Nephron (organoid): Measurements from ENCODE around the gene ATP5PD.
"Not testable (repeated sequence)": the region's sequence is repeated elsewhere in the genome, so short reads cannot be mapped to it uniquely, and the experiment has no call there.

Source experiments
- H3K27ac Mint-ChIP-seq, 3 experiments: 2 replicates each; pipeline ENCODE4 v1.8.0; 2020; ENCODE audit warnings: mixed read lengths in 3 of 3, mild to moderate bottlenecking in 2 of 3, moderate library complexity in 1 of 3
- H3K27me3 Mint-ChIP-seq: 2 replicates; pipeline ENCODE4 v1.8.0; 2021; ENCODE audit warnings: low read depth, mild to moderate bottlenecking, moderate library complexity, mixed read lengths
- H3K36me3 Mint-ChIP-seq: 2 replicates; pipeline ENCODE4 v1.8.0; 2020; ENCODE audit warnings: low read depth, mixed read lengths
- H3K4me1 Mint-ChIP-seq: 2 replicates; pipeline ENCODE4 v1.8.0; 2020; ENCODE audit warnings: mixed read lengths
- H3K4me3 Mint-ChIP-seq, 3 experiments: 2 replicates each; pipeline ENCODE4 v1.8.0; 2020; ENCODE audit warnings: mild to moderate bottlenecking in 3 of 3, mixed read lengths in 3 of 3, moderate library complexity in 2 of 3
- H3K9me3 Mint-ChIP-seq: 2 replicates; pipeline ENCODE4 v1.8.0; 2020; ENCODE audit warnings: mixed read lengths
- TF ChIP-seq, protein P1 (sequence below), 3 experiments: fragments of 200-600 bp; sonication (generic); IDR thresholded peaks; one replicate each; pipeline ENCODE4 v1.5.0; 2021; ENCODE audit warnings: antibody characterized with exemption in 3 of 3; ENCODE audit not compliant: unreplicated experiment in 3 of 3

ATP5PD gene

GRCh38 chr17:75033346-75034235, 13.2 kb downstream of the ATP5PD start:
- Mint-ChIP-seq H3K27me3 (peaks cover 8% of the 10 kb centered on the region), H3K9me3 (peaks cover 19% of the 10 kb centered on the region), H3K4me3 (peak overlapping the region; percentile 98 to 99 (median 99)), H3K36me3 (peaks cover 7% of the 10 kb centered on the region), H3K27ac (peak overlapping the region; percentile 97 to 99 (median 98)), H3K4me1 (peaks cover 19% of the 10 kb centered on the region)
- TF ChIP-seq, protein P1, sequence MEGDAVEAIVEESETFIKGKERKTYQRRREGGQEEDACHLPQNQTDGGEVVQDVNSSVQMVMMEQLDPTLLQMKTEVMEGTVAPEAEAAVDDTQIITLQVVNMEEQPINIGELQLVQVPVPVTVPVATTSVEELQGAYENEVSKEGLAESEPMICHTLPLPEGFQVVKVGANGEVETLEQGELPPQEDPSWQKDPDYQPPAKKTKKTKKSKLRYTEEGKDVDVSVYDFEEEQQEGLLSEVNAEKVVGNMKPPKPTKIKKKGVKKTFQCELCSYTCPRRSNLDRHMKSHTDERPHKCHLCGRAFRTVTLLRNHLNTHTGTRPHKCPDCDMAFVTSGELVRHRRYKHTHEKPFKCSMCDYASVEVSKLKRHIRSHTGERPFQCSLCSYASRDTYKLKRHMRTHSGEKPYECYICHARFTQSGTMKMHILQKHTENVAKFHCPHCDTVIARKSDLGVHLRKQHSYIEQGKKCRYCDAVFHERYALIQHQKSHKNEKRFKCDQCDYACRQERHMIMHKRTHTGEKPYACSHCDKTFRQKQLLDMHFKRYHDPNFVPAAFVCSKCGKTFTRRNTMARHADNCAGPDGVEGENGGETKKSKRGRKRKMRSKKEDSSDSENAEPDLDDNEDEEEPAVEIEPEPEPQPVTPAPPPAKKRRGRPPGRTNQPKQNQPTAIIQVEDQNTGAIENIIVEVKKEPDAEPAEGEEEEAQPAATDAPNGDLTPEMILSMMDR (IDR thresholded peaks at IDR 0.05; ENCODE audit: unreplicated experiment in 3 of 3), result no peak

DNA sequence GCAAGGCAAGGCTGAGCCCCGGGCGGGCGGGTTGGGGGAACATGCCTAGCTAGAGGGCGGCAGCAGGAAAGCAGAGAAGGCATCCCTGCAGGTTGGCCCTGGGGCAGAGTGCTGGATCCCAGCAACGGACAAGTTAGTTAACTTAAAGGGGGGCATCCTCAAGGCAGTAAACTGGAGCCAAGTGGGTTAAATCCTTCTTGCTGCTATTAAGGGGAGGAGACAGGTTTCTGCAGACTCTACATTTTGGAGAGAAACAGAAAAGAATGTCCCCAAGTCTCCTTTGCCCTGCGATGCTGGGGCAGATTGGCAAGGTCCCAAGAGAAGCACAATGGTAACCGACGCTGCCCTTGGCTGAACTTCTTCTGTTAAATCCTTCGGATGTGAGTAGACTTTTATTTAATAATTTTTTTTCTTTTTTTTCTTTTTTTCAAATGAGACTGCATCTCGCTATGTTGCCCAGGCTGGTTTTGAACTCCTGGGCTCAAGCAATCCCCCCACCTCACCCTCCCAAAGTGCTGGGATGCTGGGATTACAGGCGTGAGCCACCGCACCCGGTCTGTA, 14.0 kb downstream of the ATP5PD start:
- H3K27me3 Mint-ChIP-seq, result peaks cover 8% of the 10 kb centered on the region
- TF ChIP-seq, protein P1 (IDR thresholded peaks at IDR 0.05; ENCODE audit: unreplicated experiment in 3 of 3), result no peak
- peaks cover 21% of the 10 kb centered on the region for H3K9me3 Mint-ChIP-seq
- peak overlapping the region; percentile 98 to 99 (median 99) for H3K4me3 Mint-ChIP-seq
- H3K27ac Mint-ChIP-seq, result peak overlapping the region in 2 of 3 experiments; percentile 65 to 97
- H3K4me1 Mint-ChIP-seq, result peaks cover 19% of the 10 kb centered on the region
- H3K36me3 Mint-ChIP-seq, result peaks cover 4% of the 10 kb centered on the region

GRCh38 chr17:75031972-75032719, 14.6 kb downstream of the ATP5PD start:
- Mint-ChIP-seq H3K4me3 (peak overlapping the region; percentile 98 to 99 (median 99)), H3K36me3 (peaks cover 4% of the 10 kb centered on the region), H3K27ac (peak overlapping the region; percentile 17 to 65 (median 47)), H3K27me3 (peaks cover 8% of the 10 kb centered on the region), H3K9me3 (peaks cover 21% of the 10 kb centered on the region), H3K4me1 (peaks cover 19% of the 10 kb centered on the region)
- TF ChIP-seq, protein P1 (IDR thresholded peaks at IDR 0.05; ENCODE audit: unreplicated experiment in 3 of 3), result no peak

- Mint-ChIP-seq H3K9me3 (peaks cover 28% of the 10 kb centered on the region), H3K27ac (no peak overlapping the region), H3K4me3 (peak overlapping the region in 1 of 3 experiments; percentile 65), H3K36me3 (peaks cover 4% of the 10 kb centered on the region), H3K27me3 (peaks cover 8% of the 10 kb centered on the region), H3K4me1 (peaks cover 13% of the 10 kb centered on the region)
- TF ChIP-seq, protein P1 (IDR thresholded peaks at IDR 0.05; ENCODE audit: unreplicated experiment in 3 of 3), result no peak
Observed at GRCh38 chr17:75030161-75030560, 16.6 kb downstream of the ATP5PD start.

GRCh38 chr17:75026650-75027049, 20.1 kb downstream of the ATP5PD start:
- not testable (repeated sequence) for H3K4me3 Mint-ChIP-seq, H3K4me1 Mint-ChIP-seq, H3K27me3 Mint-ChIP-seq, H3K27ac Mint-ChIP-seq
- peaks cover 22% of the 10 kb centered on the region for H3K9me3 Mint-ChIP-seq
- peaks cover 24% of the 10 kb centered on the region for H3K36me3 Mint-ChIP-seq

DNA sequence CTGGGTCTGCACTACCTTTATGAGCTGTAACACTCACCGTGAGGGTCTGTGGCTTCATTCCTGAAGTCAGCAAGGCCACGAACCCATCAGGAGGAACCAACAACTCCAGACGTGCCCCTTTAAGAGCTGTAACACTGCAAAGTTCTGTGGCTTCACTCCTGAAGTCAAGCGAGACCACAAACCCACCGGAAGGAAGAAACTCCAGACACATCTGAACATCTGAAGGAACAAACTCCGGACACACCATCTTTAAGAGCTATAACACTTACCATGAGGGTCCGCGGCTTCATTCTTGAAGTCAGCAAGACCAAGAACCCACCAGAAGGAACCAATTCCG, 21.4 kb downstream of the ATP5PD start:
- not testable (repeated sequence) for H3K27ac Mint-ChIP-seq, H3K4me3 Mint-ChIP-seq, H3K4me1 Mint-ChIP-seq, H3K27me3 Mint-ChIP-seq
- Mint-ChIP-seq H3K36me3 (peaks cover 35% of the 10 kb centered on the region), H3K9me3 (peaks cover 20% of the 10 kb centered on the region)
